Measurements from ENCODE around the gene SMIM10L2A.
"Not testable (repeated sequence)": the region's sequence is repeated elsewhere in the genome, so short reads cannot be mapped to it uniquely, and the experiment has no call there.

SMIM10L2A gene

DNA sequence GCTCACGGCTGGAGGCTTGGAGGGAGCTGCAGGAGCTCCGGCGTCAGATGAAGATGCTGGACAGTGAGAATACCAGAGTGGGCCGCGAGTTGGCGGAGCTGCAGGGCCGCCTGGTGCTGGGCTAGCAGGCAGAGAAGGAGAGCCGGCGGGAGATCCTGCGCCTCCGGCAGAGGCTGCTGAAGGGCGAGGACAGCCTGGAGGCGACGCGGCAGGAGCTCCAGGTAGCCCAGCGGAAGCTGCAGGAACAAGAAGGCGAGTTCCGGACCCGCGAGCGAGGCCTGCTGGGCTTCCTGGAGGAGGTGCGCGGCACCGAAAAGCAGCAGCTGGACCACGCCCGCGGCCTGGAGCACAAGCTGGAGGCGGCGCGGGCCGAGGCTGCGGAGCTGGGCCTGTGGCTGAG, 14.7 kb downstream of the SMIM10L2A start:
- Histone ChIP-seq H3K4me3 (ENCODE audit: low read length) (no peak overlapping the region), H3K36me3 (ENCODE audit: control insufficient read depth, low read depth, low read length) (no peaks in the 10 kb centered on the region), H3K27ac (ENCODE audit: low read length) (no peak overlapping the region), H3K9ac (ENCODE audit: low read length) (no peak overlapping the region), H3K27me3 (ENCODE audit: control insufficient read depth, insufficient read depth, low read length) (no peaks in the 10 kb centered on the region), H3K4me1 (ENCODE audit: control insufficient read depth, low read depth, low read length) (no peaks in the 10 kb centered on the region), H3K9me3 (ENCODE audit: control insufficient read depth, low read depth, low read length) (peaks cover 5% of the 10 kb centered on the region)

DNA sequence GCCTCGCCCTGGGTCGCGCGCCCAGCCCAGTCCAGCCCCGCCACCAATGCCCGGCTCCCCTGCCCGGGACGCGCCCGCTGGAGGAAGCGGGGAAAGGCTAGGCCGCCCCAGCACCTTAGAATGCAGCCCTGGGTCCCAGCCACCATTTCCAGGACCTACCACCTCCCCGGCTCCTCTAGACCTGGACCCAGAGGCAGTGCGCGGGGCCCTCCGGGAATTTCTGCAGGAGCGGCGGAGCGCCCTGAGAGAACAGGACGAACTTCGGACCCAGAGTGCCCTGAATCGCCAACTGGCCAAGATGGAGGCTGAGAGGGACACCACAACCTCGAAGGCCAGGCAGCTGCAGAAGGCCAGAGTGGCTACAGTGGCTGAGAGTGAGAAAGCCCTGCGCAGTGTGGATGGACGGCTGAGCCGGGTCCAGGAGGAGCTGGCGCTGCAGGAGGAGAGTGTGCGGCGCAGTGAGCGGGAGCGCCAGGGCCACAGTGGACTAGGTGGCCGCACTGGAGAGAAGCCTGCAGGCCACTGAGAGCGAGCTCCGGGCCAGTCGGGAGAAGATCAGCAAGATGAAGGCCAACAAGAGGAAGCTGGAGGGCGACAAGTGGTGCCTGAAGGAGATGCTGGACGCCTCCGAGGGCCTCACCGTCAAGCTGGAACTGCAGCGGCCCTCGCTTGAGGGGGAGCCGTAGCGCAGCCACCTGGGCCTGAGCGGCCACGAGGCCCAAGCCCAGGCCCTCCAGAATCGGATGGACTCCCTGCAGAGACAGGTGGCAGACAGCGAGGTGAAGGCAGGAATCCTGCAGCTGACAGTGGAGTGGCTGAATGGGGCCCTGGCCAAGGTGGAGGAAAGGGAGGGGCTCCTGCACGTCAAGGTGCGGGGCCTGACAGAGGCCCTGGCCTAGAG, 15.5 kb downstream of the SMIM10L2A start:
- Histone ChIP-seq H3K4me1 (ENCODE audit: control insufficient read depth, low read depth, low read length) (no peaks in the 10 kb centered on the region), H3K36me3 (ENCODE audit: control insufficient read depth, low read depth, low read length) (no peaks in the 10 kb centered on the region), H3K27me3 (ENCODE audit: control insufficient read depth, insufficient read depth, low read length) (no peaks in the 10 kb centered on the region), H3K27ac (ENCODE audit: low read length) (no peak overlapping the region), H3K9me3 (ENCODE audit: control insufficient read depth, low read depth, low read length) (peaks cover under 1% of the 10 kb centered on the region), H3K4me3 (ENCODE audit: low read length) (no peak overlapping the region), H3K9ac (ENCODE audit: low read length) (no peak overlapping the region)

DNA sequence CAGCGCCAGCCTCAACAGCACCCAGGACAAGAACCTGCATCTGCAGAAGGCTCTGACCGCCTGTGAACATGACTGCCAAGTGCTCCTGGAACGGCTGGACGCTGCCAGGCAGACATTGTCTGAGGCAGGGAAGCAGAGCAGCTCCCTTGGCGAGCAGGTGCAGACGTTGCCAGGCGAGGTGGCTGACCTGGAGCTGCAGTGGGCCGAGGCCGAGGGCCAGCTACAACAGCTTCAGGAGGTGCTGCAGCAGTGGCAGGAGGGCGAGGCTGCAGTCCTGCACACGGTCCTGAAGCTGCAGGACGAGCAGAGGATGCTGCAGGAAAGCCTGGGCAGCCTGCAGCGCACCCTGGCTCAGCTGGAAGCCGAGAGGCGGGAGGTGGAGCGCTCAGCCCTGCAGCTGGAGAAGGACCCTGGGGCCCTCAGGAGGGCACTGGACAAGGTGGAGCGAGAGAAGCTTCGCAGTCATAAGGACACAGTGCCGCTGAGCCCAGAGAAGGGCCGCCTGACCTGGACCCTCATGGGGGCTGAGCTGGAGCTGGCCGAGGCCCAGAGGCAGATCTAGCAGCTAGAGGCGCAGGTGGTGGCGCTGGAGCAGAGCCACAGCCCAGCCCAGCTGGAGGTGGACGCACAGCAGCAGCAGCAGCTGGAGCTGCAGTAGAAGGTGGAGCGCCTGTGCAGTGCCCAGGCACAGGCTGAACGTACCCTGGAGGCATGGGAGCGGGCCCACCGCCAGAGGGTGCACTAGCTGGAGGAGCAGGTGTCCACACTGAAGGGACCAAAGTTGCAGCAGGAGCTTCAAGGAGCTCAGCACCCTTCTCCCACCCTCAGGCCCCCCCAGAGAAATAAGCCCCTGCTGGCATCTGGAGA, 16.4 kb downstream of the SMIM10L2A start:
- peaks cover 1% of the 10 kb centered on the region for H3K9me3 ChIP-seq (ENCODE audit: control insufficient read depth, low read depth, low read length)
- no peaks in the 10 kb centered on the region for H3K27me3 ChIP-seq (ENCODE audit: control insufficient read depth, insufficient read depth, low read length)
- no peak overlapping the region for H3K4me3 ChIP-seq (ENCODE audit: low read length)
- no peaks in the 10 kb centered on the region for H3K4me1 ChIP-seq (ENCODE audit: control insufficient read depth, low read depth, low read length)
- H3K36me3 ChIP-seq (ENCODE audit: control insufficient read depth, low read depth, low read length) = no peaks in the 10 kb centered on the region
- H3K9ac ChIP-seq (ENCODE audit: low read length) = no peak overlapping the region
- H3K27ac ChIP-seq (ENCODE audit: low read length) = no peak overlapping the region

DNA sequence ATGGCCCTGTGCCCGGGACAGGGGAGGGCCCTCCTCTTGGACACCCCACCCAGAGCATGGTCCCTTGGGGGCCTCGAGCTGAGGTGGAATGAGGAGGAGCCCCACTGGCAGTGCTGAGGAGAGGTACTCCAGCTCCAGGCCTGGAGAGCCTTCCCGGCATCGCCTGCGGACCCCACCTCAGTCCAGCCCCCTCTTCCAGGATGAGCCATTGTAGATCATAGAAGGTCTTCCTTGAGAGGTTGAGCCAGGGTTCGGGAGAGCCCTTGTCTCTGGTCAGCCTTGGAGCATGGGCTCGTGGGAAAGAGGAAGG, 16.9 kb downstream of the SMIM10L2A start:
- Histone ChIP-seq H3K9me3 (ENCODE audit: control insufficient read depth, low read depth, low read length) (peaks cover 4% of the 10 kb centered on the region), H3K4me1 (ENCODE audit: control insufficient read depth, low read depth, low read length) (no peaks in the 10 kb centered on the region), H3K36me3 (ENCODE audit: control insufficient read depth, low read depth, low read length) (no peaks in the 10 kb centered on the region), H3K27me3 (ENCODE audit: control insufficient read depth, insufficient read depth, low read length) (no peaks in the 10 kb centered on the region), H3K9ac (ENCODE audit: low read length) (no peak overlapping the region), H3K4me3 (ENCODE audit: low read length) (no peak overlapping the region), H3K27ac (ENCODE audit: low read length) (no peak overlapping the region)

DNA sequence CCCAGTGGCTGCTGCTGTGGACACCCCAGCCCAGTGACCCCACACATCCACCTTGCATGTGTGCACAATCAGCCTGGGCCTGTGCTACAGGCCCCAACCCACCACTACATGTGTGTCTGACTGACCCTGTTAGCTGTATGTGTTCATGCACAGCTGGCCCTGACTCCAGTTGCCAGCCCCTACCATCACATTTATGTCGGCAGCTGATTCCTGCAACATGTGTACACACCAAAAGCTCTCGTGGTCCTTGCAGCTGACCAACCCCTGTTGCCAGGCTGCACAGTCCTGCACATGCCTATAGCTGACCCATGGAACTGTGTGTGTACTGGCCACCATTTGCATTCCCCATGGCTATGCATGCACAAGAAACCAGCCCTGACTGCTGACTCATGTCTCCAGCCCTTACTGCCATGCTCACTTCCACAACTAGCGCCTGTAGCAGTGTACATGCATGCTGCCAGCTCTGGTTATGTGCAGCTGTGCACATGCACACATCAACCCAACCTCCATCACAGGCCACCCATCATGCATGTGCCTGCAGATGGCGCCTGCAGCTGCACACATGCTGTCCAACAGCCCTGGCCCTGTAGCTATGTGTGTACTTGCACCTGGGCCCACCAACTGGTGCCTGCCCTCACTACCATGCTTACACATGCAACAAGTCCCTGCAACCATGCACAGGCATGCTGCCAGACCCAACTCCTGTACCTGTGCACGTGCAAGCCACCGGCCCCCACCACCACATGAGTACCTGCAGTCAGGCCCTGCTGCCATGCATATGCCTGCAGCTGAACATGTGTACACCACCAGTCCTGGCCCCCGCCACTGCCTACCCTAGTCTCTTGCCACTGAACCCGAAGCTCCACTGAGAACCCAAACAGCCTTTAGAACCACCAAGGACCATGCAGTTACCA, 28.1 kb downstream of the SMIM10L2A start:
- no peaks in the 10 kb centered on the region for H3K4me1 ChIP-seq (ENCODE audit: control insufficient read depth, low read depth, low read length)
- H3K9ac ChIP-seq (ENCODE audit: low read length) = no peak overlapping the region
- no peaks in the 10 kb centered on the region for H3K36me3 ChIP-seq (ENCODE audit: control insufficient read depth, low read depth, low read length)
- H3K4me3 ChIP-seq (ENCODE audit: low read length) = no peak overlapping the region
- no peak overlapping the region for H3K27ac ChIP-seq (ENCODE audit: low read length)
- no peaks in the 10 kb centered on the region for H3K27me3 ChIP-seq (ENCODE audit: control insufficient read depth, insufficient read depth, low read length)
- peaks cover 3% of the 10 kb centered on the region for H3K9me3 ChIP-seq (ENCODE audit: control insufficient read depth, low read depth, low read length)

DNA sequence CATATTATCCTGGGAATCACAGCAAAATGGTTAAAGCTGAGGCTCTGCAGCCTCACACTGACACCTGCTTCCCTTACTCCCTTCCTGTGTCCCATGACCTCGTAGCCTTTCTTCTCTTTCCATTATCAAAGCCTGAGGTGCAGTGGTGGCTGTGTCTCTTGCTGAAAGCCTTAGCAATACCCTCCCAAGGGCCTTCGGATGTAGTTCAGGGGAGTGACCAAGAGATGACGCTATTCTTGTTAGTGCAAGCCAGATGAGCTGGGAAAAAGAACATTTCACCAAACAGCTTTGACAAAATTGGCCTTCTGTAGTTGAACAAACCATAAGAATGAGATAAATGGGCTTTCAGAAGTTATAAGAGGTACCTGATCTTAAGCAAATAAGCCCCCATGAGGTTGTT, 31.6 kb downstream of the SMIM10L2A start:
- Histone ChIP-seq H3K9me3 (ENCODE audit: control insufficient read depth, low read depth, low read length) (peaks cover 11% of the 10 kb centered on the region), H3K27ac (ENCODE audit: low read length) (no peak overlapping the region), H3K9ac (ENCODE audit: low read length) (no peak overlapping the region), H3K4me3 (ENCODE audit: low read length) (no peak overlapping the region), H3K4me1 (ENCODE audit: control insufficient read depth, low read depth, low read length) (no peaks in the 10 kb centered on the region), H3K36me3 (ENCODE audit: control insufficient read depth, low read depth, low read length) (no peaks in the 10 kb centered on the region), H3K27me3 (ENCODE audit: control insufficient read depth, insufficient read depth, low read length) (no peaks in the 10 kb centered on the region)

DNA sequence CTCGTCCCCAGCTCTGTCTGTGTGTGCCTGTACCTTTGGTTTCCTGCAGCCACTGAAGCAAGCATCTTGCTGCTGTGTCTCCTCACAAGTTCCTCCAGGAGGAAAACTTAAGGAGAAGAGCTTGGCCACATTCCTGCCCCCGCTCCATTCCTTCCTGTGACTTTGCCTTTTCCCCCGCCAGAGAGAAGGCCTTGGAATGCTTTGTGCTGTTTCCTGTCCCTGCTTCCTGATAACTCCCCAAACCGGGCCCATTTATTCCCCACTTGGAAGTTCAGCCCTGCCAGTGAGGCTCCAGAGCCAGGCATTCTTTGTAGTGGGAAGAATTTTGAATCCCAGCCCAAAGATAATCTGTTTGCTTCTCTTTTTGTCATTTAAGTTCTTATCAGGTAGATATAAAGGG, 33.1 kb downstream of the SMIM10L2A start:
- no peak overlapping the region for H3K4me3 ChIP-seq (ENCODE audit: low read length)
- H3K27me3 ChIP-seq (ENCODE audit: control insufficient read depth, insufficient read depth, low read length) = no peaks in the 10 kb centered on the region
- no peak overlapping the region for H3K9ac ChIP-seq (ENCODE audit: low read length)

DNA sequence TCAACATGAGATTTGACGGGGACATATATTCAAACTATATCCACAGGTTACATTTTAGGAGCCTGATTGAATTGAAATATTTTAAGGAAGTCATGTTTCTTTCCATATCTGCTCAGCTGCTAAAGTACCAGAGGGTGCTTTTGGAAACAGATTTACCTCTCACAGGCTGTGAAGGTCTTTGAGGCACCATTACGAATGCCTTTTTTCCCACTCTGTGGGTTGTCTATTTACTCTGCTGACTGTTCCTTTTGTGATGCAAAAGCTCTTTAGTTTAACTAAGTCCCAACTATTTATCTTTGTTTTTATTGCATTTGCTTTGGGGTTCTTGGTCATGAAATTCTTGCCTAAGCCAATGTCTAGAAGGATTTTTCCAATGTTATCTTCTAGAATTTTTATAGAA, 40.0 kb downstream of the SMIM10L2A start:
- not testable (repeated sequence) for H3K27ac ChIP-seq (ENCODE audit: low read length); H3K36me3 ChIP-seq (ENCODE audit: control insufficient read depth, low read depth, low read length); H3K9ac ChIP-seq (ENCODE audit: low read length); H3K4me1 ChIP-seq (ENCODE audit: control insufficient read depth, low read depth, low read length); H3K27me3 ChIP-seq (ENCODE audit: control insufficient read depth, insufficient read depth, low read length); H3K4me3 ChIP-seq (ENCODE audit: low read length)
- peaks cover 15% of the 10 kb centered on the region for H3K9me3 ChIP-seq (ENCODE audit: control insufficient read depth, low read depth, low read length)

More for the DNA sequence above, 33.1 kb downstream of the SMIM10L2A start:
- Histone ChIP-seq H3K4me1 (ENCODE audit: control insufficient read depth, low read depth, low read length) (no peaks in the 10 kb centered on the region), H3K27ac (ENCODE audit: low read length) (no peak overlapping the region), H3K36me3 (ENCODE audit: control insufficient read depth, low read depth, low read length) (no peaks in the 10 kb centered on the region), H3K9me3 (ENCODE audit: control insufficient read depth, low read depth, low read length) (peaks cover 12% of the 10 kb centered on the region)

DNA sequence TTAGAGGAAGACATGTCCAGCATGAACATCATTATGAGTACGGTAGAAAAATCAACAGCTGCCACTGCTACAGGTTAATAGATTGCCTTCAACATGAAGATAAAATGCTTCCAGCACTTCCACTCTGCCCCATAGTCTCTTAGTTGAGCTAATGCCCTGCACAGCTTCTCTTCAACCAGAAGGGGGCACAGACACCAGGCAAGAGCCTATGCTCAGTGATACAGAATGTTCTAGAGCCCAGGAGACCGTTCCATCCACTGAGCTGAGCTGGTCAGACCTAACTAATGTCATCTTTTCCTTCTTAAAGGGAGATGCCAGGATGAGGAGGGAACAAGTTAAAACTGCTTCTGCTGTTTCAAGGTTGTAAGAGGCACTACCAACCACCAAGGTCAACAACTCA, 42.2 kb downstream of the SMIM10L2A start:
- H3K9me3 ChIP-seq (ENCODE audit: control insufficient read depth, low read depth, low read length) = peaks cover 10% of the 10 kb centered on the region
- H3K36me3 ChIP-seq (ENCODE audit: control insufficient read depth, low read depth, low read length) = no peaks in the 10 kb centered on the region
- peaks cover 7% of the 10 kb centered on the region for H3K4me1 ChIP-seq (ENCODE audit: control insufficient read depth, low read depth, low read length)
- H3K27ac ChIP-seq (ENCODE audit: low read length) = no peak overlapping the region
- no peak overlapping the region for H3K4me3 ChIP-seq (ENCODE audit: low read length)
- no peaks in the 10 kb centered on the region for H3K27me3 ChIP-seq (ENCODE audit: control insufficient read depth, insufficient read depth, low read length)
- no peak overlapping the region for H3K9ac ChIP-seq (ENCODE audit: low read length)

DNA sequence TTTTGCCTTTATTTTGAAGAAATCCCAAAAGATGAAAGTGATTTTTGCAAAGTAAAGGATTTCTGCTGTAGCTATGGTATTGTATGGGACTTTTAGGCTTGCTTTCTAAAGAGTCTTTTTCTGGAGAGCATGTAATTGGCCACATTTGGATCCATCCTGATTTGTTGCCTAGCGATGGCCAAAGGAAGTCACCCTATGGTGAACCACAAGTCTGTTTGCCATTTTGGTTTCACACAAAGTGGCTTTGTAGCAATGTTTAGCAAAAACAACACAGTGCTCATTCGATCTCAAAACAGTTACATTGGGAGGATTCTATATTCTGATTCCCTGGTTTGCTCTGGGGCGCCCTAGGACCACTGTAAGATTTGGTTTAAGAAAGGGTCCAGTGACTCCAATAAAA, 54.6 kb downstream of the SMIM10L2A start:
- Histone ChIP-seq H3K4me1 (ENCODE audit: control insufficient read depth, low read depth, low read length) (no peaks in the 10 kb centered on the region), H3K9ac (ENCODE audit: low read length) (no peak overlapping the region), H3K9me3 (ENCODE audit: control insufficient read depth, low read depth, low read length) (peaks cover 24% of the 10 kb centered on the region), H3K27me3 (ENCODE audit: control insufficient read depth, insufficient read depth, low read length) (no peaks in the 10 kb centered on the region), H3K4me3 (ENCODE audit: low read length) (no peak overlapping the region), H3K27ac (ENCODE audit: low read length) (no peak overlapping the region), H3K36me3 (ENCODE audit: control insufficient read depth, low read depth, low read length) (no peaks in the 10 kb centered on the region)

DNA sequence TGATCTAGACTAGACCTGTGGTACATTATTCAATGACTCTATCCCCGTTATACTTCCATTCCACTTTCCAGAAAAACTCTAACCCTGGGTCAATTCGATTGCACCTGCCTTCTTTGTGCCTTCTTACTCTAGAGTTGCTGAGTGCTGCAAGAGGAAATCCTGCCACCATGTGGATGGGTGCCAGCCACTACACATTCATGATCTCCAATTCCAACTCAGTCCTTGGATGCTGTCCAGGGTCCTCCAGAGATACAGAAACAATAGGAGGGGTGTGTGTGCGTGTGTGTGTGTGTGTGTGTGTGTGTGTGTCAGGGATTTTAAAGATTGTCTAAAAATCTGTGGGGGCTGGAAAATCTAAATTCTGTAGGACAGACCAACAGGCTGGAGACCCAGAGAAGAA, 55.8 kb downstream of the SMIM10L2A start:
- Histone ChIP-seq H3K9ac (ENCODE audit: low read length) (no peak overlapping the region), H3K36me3 (ENCODE audit: control insufficient read depth, low read depth, low read length) (no peaks in the 10 kb centered on the region), H3K9me3 (ENCODE audit: control insufficient read depth, low read depth, low read length) (peaks cover 32% of the 10 kb centered on the region), H3K4me1 (ENCODE audit: control insufficient read depth, low read depth, low read length) (no peaks in the 10 kb centered on the region), H3K4me3 (ENCODE audit: low read length) (no peak overlapping the region), H3K27ac (ENCODE audit: low read length) (no peak overlapping the region), H3K27me3 (ENCODE audit: control insufficient read depth, insufficient read depth, low read length) (no peaks in the 10 kb centered on the region)

Measured in iPS-18a (cell line).